ENCODE measurements around the gene GRAMD2A. TPM values are rescaled to one million over a fixed set of nuclear protein-coding genes. Genes with fewer than 3 reads are reported as not detected.

GRAMD2A gene
- total RNA-seq, 4 donors from 2014 or later: 0.67 to 4.1 TPM; not detected in 2

GRCh38 chr15:72176159-72176558 is 21.4 kb downstream of the GRAMD2A start:
- H3K36me3 ChIP-seq: no peaks in the 10 kb centered on the region
- H3K9me3 ChIP-seq: no peaks in the 10 kb centered on the region
- no peaks in the 10 kb centered on the region for H3K4me1 ChIP-seq
- no peak for DNase-seq
- H3K4me3 ChIP-seq: no peak overlapping the region
- intact Hi-C loops (cut with DNase I; ENCODE audit: low total_unique reads): no loop called here
- no peak overlapping the region for H3K27ac ChIP-seq
- no peaks in the 10 kb centered on the region for H3K27me3 ChIP-seq
- TF ChIP-seq CTCF (IDR thresholded peaks at IDR 0.05) (no peak), POLR2A (IDR thresholded peaks at IDR 0.05) (no peak)

- Histone ChIP-seq H3K4me3 (no peak overlapping the region), H3K9me3 (no peaks in the 10 kb centered on the region)
- intact Hi-C loops (cut with DNase I; ENCODE audit: low total_unique reads): no loop called here
Measured at GRCh38 chr15:72175186-72176044, 22.2 kb downstream of the GRAMD2A start.

GRCh38 chr15:72174551-72175165 is 22.9 kb downstream of the GRAMD2A start:
- no peak overlapping the region for H3K27ac ChIP-seq
- DNase-seq: no peak
- H3K4me3 ChIP-seq: no peak overlapping the region
- no peaks in the 10 kb centered on the region for H3K36me3 ChIP-seq
- no peaks in the 10 kb centered on the region for H3K4me1 ChIP-seq
- no peak for TF ChIP-seq POLR2A (IDR thresholded peaks at IDR 0.05)
- TF ChIP-seq CTCF (IDR thresholded peaks at IDR 0.05): no peak
- H3K9me3 ChIP-seq: no peaks in the 10 kb centered on the region
- intact Hi-C loops (cut with DNase I; ENCODE audit: low total_unique reads): no loop called here
- H3K27me3 ChIP-seq: no peaks in the 10 kb centered on the region

More at GRCh38 chr15:72175186-72176044, 22.2 kb downstream of the GRAMD2A start:
- no peak for TF ChIP-seq POLR2A (IDR thresholded peaks at IDR 0.05)
- TF ChIP-seq CTCF (IDR thresholded peaks at IDR 0.05): no peak
- DNase-seq: no peak
- Histone ChIP-seq H3K27ac (no peak overlapping the region), H3K36me3 (no peaks in the 10 kb centered on the region), H3K4me1 (no peaks in the 10 kb centered on the region), H3K27me3 (no peaks in the 10 kb centered on the region)

- intact Hi-C loops (cut with DNase I; ENCODE audit: low total_unique reads): no loop called here
- H3K9me3 ChIP-seq: no peaks in the 10 kb centered on the region
- H3K27ac ChIP-seq: no peak overlapping the region
- no peaks in the 10 kb centered on the region for H3K36me3 ChIP-seq
- H3K4me3 ChIP-seq: no peak overlapping the region
- TF ChIP-seq POLR2A (IDR thresholded peaks at IDR 0.05) (no peak), CTCF (IDR thresholded peaks at IDR 0.05) (no peak)
- no peaks in the 10 kb centered on the region for H3K4me1 ChIP-seq
- DNase-seq: no peak
- no peaks in the 10 kb centered on the region for H3K27me3 ChIP-seq
Measured at GRCh38 chr15:72173864-72174550, 23.6 kb downstream of the GRAMD2A start.

- Histone ChIP-seq H3K4me1 (no peaks in the 10 kb centered on the region), H3K27ac (no peak overlapping the region), H3K36me3 (no peaks in the 10 kb centered on the region), H3K4me3 (no peak overlapping the region), H3K27me3 (no peaks in the 10 kb centered on the region), H3K9me3 (no peaks in the 10 kb centered on the region)
- intact Hi-C loops (cut with DNase I; ENCODE audit: low total_unique reads): no loop called here
- TF ChIP-seq POLR2A (IDR thresholded peaks at IDR 0.05) (no peak), CTCF (IDR thresholded peaks at IDR 0.05) (no peak)
- DNase-seq: no peak
Measured at GRCh38 chr15:72173401-72173800, 24.2 kb downstream of the GRAMD2A start.

All from uterus (tissue), 4 donors.